PC-3 (cell line): ENCODE data around the gene ZNF275.

ENCODE experiments used
- CTCF ChIP-seq: fragments of 300-600 bp; sonication (generic); conservative IDR thresholded peaks from 2 replicates; pipeline ENCODE4 v1.5.1; 2017; ENCODE audit warnings: antibody characterized with exemption, low read depth, mild to moderate bottlenecking, low read length
- EZH2 ChIP-seq: fragments of 300-600 bp; sonication (generic); IDR thresholded peaks from one replicate; pipeline ENCODE4 v1.6.1; 2017; ENCODE audit warnings: antibody characterized with exemption, mild to moderate bottlenecking, low read length; ENCODE audit not compliant: unreplicated experiment
- EZH2phosphoT487 ChIP-seq: fragments of 300-600 bp; sonication (generic); IDR thresholded peaks from 2 replicates; pipeline ENCODE4 v1.6.1; 2018; ENCODE audit warnings: mild to moderate bottlenecking, antibody characterized with exemption, low read length, borderline replicate concordance

- no peak for TF ChIP-seq CTCF
- TF ChIP-seq EZH2: no peak
- no peak for TF ChIP-seq EZH2phosphoT487
Measured at GRCh38 chrX:153319295-153320046, 14.5 kb upstream of the ZNF275 start.
